ENCODE measurements around the gene CDH22.

DNA sequence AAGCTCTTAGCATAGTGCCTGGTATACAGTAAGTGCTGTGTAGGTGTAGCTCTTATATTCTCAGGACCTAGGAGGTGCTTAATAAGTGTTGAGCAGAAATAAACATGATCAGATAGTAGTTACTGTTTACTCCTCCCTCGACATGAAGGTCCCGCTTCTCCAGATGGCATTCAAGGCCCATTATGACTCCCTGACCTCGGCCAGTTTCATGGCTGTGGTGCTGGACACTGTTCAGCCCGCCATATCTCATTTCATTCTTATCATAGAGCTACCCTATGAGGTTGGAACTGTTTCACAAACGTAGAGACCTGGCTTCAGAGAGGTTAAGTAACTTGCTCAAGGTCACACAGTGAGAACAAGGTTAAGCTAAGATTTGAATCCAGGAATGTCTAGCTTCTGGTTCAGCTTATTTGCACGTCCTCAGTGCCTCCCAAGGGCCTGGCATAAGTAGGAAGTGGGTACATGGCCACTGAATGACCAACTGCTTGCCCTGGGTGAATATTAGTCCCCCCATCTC lies 151.2 kb downstream of the CDH22 start:
- TF ChIP-seq, protein P1, sequence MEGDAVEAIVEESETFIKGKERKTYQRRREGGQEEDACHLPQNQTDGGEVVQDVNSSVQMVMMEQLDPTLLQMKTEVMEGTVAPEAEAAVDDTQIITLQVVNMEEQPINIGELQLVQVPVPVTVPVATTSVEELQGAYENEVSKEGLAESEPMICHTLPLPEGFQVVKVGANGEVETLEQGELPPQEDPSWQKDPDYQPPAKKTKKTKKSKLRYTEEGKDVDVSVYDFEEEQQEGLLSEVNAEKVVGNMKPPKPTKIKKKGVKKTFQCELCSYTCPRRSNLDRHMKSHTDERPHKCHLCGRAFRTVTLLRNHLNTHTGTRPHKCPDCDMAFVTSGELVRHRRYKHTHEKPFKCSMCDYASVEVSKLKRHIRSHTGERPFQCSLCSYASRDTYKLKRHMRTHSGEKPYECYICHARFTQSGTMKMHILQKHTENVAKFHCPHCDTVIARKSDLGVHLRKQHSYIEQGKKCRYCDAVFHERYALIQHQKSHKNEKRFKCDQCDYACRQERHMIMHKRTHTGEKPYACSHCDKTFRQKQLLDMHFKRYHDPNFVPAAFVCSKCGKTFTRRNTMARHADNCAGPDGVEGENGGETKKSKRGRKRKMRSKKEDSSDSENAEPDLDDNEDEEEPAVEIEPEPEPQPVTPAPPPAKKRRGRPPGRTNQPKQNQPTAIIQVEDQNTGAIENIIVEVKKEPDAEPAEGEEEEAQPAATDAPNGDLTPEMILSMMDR (IDR thresholded peaks at IDR 0.05) = no peak
- no peak for TF ChIP-seq EZH2 (IDR thresholded peaks at IDR 0.05)
- no peak for TF ChIP-seq EZH2phosphoT487 (IDR thresholded peaks at IDR 0.05)
